GM12891 (cell line): ENCODE measurements around the gene UNC13B.

Experiments
- POLR2A ChIP-seq: IDR thresholded peaks from 2 replicates; pipeline ENCODE4 v1.6.1; 2011; ENCODE audit warnings: low read depth, low read length, control low read depth
- POLR2AphosphoS5 ChIP-seq: IDR thresholded peaks from 2 replicates; pipeline ENCODE4 v1.6.1; 2011; ENCODE audit warnings: low read depth, low read length, control low read depth
- TAF1 ChIP-seq: IDR thresholded peaks from 2 replicates; pipeline ENCODE4 v1.6.1; 2011; ENCODE audit warnings: low read depth, low read length, control low read depth

DNA sequence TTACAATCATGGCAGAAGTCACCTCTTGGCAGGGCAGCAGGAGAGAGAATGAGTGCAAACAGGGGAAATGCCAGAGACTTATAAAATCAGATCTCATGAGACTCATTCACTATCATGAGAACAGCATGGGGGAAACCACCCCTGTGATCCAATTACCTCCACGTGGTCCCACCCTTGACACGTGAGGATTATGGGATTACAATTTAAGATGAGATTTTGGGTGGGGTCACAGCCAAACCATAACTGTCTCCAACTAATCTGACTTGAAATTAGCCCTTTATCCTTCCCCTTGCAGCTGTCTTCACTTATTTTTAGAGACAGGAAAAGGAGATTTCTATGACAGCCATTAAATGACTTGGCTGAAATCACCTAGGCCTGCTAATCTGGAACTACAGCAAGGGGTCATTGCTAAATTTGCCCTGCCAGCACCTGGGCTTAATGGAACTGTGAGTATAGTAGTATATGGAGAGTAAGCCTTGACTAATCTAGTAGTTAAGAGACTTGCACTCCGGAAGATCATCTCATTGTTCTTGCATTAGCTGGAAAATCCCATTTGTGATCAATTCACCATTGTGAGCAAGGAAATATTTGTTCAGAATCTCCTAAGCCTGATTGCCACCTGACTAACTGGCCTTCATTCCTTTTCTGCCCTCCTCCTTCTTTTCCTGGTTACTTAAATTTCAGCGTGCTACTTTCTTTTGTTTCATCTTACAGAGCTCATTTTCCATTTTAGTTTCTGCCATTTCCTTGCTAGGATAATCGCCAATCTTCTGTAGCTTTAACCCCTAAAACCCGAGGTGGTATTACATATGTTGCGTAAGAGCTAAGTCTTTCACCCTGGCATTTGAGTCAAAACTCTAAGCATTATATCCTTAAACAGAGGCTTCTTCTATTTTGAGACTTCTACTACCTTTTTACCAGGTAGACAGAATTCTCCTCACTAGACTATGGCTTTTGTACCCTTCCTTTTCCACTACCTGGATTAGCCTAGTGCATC, 262.8 kb downstream of the UNC13B start:
- TF ChIP-seq POLR2A (no peak), POLR2AphosphoS5 (no peak), TAF1 (no peak)
